ENCODE data around the gene SDR39U1.

Gene SDR39U1

DNA sequence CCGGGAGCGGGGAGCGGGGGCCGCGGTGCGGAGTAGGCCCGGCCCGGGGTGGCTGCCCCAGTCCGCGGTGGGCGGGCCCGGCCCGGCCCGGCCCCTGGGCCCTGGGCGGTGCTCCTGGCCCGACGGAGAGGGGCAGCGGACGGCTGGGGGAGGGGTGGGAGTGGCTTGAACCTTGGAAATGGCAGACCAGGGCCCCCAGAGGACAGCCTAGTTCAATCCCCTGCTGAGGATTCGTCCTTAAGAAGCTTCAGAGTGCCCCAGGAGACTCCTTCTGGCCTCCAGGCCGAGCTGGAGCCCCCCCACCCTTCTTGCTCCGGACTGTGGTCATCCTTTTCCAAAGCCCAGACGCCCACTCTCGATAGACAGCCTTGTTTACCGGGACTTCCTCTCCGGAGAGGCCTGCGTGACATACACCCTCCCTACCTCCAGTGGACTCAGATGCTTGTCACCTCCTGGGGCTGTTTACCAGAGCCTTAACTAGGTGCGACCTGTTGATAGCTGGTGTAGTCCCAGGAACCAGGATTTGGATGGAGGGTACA lies 12.4 kb downstream of the SDR39U1 start:
- DNase-seq (ENCODE audit: low read depth, low spot score), result no peak

DNA sequence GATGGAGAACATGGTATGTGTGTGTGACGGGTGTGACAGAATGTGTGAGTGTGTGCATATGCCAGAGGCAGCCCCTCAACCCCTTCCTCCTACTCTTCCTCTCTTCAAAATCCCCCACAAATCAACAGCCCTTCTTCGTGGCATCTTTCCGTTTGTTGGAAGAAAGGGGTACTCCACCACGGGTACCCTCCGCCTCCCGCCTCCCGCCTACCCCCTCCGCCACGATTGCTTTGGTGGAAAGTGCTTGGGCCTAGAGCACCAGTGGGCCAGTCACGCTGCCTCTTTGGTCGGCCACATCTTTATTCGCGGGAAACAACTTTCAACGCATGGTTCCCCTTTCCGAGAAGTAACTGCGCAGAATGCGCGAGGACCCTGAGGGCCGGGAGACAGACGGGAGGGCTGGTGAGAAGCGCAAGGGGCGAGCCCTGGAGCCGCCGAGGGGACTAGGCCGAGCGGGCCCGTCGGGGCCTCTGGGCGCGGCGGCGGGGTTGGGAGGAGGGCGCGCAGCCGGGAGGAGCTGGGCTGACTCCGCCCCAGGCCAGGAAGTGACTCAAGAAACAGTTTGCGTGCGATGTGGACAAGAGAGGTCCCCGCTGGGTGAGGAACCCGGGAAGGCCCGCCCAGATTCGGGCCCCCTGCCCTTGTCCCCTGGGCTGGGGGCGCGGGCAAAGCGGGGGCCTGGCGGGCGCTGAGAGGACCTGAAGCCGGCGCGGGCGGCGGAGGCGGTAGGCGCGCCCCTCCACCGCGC lies 13.0 kb downstream of the SDR39U1 start, which contains the start of the genes CBLN3 and KHNYN:
CBLN3 (minus strand) TSS at position 274 of the 748 bp plus-strand sequence. CDS start 614 bp downstream, outside the sequence.
KHNYN (plus strand) TSS at position 560 of the 748 bp plus-strand sequence. CDS start 777 bp downstream, outside the sequence.
- DNase-seq (ENCODE audit: low read depth, low spot score), result no peak

DNA sequence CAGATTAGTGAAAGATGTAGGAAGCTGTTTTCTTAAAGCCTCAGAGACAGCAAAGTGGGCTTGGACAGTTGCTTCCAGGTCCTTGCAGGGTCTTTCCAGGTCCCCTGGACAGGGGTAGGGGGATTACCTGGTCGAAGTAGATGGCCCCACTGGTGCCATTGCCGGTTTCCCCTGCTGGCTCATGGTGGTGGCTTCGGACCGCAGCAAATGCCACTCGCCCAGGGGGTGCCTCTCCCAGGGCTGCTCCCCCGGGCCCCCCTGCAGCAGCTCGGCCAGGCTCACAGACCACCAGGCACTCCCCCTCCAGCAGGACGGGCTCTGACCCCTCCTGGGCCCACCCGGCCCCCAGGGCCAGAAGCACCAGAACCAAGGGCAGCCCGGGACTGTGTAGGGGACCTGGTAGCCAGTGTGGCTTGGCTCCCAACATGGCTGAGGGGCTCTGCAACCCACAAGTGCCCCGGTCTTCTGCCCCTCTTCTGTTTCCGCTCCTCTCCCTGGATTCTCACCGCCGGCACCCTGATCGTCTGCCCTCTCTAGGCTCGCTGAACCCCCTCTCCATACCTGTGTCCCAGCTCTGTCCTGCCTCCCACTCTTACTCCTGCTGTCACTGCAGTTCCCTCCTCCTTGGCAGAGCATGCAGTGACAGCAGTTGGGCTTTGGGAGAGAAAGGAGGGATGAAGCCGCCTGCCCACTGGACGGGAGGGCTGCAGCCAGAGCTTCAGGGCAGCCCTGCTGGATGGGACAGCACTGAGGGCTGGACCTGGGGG lies 13.8 kb downstream of the SDR39U1 start:
- DNase-seq (ENCODE audit: low read depth, low spot score), result no peak

DNA sequence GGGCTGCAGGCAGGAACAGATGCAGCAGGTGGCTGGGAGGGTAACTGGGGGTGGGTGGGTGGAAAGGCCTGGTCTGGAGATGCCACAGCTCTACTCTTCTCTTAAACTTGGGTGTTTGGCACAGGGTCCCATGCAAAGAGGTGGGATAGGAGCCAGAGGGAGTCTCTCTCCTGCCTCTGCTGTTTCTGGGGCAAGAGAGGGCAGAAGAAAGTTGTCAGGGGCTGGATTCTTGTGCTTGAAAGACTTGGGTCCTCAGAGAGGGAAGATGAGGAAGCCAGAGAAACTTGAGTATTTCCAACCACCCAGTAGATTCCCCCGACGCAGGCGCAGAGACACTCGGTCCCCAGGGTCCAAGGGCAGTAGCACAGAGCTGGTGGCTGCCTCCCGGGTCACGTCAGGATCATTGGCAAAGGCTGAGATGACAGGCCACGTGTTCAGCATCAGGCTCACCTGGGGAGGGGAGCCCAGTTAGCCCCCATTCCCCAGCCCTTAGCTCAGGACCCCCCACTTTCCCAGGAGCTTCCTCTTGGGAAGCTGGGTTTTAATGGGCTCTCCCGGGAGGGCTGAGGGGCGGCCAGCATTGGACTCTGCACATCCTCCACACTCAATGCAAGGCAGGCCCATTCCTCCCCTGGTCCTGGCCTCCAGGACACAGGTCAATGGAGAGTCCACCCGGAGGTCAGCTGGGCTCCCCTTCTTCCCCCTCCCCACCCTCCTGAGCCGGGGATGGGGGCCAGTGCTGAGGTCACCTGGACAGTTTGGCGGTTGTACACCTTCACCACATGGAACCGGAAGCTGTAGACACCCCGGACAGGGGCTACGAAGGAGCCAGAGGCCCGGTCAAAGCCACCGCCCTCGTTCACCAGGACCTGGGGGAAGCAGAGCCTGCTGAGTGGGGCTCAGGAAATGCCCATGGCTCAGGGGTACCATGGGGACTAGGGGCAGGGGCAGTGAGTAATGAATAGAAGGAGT lies 14.8 kb downstream of the SDR39U1 start:
- DNase-seq (ENCODE audit: low read depth, low spot score), result no peak

DNA sequence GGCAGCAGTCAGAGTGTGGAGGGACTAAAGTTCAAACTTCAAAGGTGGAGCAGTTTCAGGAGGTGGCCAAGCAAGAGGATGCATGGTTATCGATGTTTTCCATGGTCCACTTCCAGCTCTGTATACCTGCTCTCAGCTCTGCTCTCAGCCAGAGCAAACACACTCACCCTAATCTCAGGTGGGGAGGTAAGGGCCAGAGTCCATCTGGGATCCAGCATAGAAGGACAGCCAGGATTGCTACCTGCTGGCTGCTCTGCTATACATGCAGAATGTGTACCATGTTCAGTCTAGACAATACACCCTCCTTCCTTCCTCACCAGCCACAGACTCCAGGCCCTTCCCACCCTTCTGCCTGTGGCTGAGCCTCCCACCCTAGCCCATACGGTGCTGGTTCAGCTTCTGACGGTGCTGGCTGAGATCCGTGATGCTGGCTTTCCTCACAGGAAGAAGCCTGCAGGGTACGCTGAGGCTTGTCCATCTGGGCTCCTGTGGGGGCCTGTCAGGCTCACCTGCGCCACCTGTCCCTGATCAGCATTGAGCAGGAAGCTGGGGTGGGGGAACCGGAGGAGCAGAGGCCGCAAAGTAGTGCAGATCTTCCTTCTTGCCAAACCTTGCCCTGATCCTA lies 15.6 kb downstream of the SDR39U1 start:
- DNase-seq (ENCODE audit: low read depth, low spot score), result no peak

DNA sequence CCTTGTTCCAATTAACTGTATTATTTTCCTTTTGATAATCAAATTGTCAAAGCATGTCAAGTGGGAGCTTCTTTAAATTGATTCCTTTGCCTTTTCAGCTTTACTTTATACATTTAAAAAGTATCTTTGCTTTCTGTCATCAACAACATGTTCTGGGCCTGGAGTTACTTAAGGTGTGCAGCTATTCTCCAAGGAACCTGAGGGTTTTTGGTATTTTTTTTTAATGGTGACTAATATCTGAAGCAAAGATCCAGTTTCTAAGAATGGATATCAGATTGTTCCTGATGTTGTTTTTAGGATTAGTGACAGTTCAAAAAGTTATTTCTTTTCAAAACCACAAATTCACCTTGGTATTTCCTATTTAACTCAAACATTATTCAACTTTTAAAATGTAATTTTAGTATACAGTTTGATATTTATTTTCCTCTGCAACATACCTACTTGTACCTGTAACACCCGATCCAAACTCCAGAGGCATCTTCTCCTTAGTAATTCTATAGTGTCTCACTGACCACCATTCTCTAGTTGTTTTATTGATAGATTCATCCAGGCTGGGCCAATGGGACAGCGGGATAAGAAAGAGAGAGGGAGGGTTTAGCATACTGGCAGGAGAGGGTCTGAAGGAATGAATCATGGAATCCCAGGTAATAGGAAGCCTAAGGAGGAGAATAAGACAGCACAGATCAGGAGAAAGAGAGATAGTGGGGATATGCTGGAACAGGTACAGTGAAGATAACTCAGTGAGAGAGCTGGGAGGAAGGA lies 16.2 kb downstream of the SDR39U1 start:
- no peak for DNase-seq (ENCODE audit: low read depth, low spot score)

DNA sequence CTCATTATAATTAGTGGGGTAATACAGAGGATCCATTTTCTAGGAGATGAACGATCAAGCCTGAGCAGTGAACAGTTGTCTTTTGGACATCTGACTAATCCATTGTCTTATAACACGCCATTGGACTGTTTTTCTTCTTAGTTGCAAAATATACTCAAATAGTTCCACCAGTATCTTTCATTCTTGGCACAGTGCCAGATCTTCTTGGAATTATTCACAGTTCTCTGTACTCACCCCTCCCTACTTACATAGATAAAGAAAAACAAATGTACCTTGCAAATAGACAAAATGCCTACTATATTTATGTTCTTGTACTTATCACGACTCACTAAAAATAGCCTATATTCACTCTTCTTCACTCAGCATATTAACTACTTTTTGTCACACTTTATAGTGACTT lies 16.9 kb downstream of the SDR39U1 start:
- no peak for DNase-seq (ENCODE audit: low read depth, low spot score)

DNA sequence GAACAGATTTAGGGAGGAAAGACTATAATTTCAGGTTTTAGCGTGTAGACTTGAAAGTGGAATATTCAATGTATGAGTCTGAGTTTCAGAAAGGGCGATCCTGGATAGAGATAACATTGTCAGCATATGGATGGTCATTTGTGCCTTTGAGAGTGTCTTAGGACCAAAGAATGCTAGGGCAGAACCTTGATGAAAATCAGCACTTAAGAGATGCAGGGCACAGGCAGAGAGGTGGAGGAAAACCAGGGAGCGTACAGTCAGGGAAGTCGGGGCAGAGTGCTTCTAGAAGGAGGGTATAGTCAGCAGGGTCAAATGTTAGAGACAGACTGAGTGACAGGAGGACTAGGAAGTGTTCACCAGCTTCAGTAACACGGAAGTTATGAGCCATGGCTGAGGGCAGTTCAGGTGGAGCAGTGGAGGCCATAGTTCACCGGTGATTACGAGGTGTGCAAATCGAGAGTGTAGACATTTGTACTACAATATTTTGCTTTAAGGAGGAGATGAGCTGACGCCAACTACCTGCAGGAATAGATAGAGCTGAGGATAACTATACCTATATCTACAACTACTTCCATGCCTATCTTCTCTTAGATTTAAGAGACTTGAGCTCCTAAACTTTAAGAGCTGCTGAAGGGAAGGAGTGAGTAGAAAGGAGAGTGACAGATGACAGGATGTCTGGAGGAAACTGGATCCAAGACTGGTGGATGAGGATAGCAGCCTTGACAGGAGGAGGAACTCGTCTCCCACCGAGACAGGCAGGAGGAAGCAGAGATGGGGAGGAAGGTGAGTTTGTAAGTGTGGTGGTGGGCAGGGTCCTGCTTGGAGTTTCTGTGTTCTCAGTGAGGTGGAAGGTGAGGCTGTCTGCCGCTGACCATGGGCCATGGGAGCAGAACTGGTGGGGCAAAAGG lies 19.6 kb downstream of the SDR39U1 start:
- no peak for DNase-seq (ENCODE audit: low read depth, low spot score)

DNA sequence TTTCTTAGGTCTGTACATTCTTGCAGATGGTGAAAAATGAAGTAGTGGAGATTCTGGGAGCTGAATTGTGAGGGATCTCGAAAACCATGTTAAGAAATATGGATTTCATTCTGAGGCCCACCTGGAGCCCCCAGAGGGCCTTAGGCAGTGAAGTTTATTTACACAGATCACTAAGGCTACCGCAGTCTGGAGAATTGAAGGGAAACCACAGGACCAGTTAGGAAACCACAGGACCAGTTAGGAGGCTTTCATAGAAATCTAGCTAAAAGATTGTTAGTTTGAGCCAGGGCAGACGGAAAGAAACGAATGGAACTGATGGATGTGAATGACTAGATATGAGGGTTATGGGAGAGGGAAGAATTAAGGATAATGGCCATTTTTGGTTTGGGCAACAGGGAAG lies 20.3 kb downstream of the SDR39U1 start:
- no peak for DNase-seq (ENCODE audit: low read depth, low spot score)

DNA sequence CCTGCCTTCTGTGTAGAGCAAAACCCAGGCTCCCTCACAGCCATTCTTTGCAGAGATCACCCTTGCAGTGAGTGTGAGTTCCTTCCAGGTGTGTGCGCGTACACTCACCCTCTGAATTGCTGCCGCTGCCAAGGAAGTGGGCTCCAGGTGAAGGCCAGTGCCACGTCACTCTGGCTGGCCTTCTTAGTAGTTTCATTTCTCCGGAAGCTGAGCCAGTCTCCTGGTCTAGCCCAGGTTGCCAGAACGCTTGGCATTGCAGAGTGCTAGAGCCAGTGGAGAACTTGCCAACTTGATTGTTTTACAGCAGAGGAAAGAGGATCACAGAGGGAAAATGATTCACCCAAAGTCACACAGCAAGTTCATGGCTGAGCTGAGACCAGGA lies 24.1 kb downstream of the SDR39U1 start:
- DNase-seq (ENCODE audit: low read depth, low spot score), result no peak

DNA sequence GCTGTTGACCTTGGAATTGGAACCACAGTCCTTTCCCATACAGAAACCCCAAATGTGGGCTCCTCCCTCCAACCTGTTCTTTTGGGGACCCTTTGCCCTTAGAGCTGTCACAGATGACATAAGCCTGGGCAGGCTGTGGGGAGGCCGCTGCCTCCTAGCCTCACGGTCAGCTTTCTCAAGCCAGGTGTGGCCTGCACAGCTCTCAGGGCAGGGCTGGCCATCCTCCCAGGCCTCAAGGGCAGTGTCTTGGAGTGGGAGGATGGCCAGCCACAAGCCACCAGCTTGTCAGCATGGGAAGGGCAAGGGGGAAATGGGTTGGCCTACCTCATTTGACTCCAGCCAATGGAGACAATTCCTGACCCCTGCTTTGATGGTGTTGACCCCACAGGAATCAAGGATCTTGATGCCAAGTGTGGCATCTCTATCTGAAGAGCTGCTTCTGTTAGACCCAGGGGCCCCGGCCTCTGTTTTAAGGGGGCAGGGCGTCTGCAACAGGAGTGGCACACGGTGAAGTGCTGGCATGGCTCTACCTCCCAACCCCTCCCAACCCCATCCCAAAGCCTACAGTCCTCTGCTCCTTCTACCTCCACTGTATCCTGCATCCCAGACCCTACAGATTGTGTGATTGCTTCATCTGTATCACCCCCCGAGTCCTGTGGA lies 24.6 kb downstream of the SDR39U1 start:
- no peak for DNase-seq (ENCODE audit: low read depth, low spot score)

DNA sequence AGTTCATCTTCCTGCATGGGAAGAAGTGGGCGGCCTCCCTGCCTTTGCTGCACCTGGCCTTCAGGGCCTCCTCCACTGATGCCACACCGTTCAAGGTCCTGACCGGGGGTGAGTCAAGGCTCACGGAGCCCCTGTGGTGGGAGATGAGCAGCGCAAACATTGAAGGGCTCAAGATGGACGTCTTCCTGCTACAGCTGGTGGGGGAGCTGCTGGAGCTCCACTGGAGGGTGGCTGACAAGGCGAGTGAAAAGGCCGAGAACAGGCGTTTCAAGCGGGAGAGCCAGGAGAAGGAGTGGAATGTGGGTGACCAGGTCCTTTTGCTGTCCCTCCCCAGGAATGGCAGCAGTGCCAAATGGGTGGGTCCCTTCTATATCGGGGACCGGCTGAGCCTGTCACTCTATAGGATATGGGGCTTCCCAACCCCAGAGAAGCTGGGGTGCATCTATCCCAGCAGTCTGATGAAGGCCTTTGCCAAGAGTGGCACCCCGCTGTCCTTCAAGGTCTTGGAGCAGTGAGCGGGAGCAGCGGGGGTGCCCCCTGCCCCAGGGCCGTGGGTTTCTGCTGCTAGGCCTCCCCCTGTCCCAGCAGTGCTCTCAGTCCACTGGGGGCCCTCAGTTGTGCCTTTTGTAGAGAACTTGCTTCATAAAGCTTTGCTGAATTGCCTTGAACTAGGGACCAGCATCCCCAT lies 25.5 kb downstream of the SDR39U1 start:
- DNase-seq (ENCODE audit: low read depth, low spot score), result no peak

DNA sequence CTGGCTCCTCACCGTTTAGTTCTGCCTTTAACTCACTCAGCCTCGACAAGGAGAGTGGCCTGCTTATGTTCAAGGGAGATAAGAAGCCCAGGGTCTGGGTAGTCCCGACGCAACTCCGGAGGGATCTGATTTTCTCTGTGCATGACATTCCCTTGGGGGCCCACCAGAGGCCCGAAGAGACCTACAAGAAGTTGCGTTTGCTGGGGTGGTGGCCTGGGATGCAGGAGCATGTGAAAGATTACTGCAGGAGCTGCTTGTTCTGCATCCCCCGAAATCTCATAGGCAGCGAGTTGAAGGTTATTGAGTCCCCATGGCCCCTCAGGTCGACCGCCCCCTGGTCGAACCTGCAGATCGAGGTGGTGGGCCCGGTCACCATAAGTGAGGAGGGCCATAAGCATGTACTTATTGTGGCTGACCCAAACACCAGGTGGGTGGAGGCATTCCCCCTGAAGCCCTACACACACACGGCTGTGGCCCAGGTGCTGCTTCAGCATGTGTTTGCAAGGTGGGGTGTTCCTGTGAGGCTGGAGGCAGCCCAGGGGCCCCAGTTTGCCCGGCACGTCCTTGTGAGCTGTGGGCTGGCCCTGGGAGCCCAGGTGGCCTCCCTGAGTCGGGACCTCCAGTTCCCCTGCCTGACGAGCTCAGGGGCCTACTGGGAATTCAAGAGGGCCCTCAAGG lies 26.2 kb downstream of the SDR39U1 start:
- DNase-seq (ENCODE audit: low read depth, low spot score), result no peak

DNA sequence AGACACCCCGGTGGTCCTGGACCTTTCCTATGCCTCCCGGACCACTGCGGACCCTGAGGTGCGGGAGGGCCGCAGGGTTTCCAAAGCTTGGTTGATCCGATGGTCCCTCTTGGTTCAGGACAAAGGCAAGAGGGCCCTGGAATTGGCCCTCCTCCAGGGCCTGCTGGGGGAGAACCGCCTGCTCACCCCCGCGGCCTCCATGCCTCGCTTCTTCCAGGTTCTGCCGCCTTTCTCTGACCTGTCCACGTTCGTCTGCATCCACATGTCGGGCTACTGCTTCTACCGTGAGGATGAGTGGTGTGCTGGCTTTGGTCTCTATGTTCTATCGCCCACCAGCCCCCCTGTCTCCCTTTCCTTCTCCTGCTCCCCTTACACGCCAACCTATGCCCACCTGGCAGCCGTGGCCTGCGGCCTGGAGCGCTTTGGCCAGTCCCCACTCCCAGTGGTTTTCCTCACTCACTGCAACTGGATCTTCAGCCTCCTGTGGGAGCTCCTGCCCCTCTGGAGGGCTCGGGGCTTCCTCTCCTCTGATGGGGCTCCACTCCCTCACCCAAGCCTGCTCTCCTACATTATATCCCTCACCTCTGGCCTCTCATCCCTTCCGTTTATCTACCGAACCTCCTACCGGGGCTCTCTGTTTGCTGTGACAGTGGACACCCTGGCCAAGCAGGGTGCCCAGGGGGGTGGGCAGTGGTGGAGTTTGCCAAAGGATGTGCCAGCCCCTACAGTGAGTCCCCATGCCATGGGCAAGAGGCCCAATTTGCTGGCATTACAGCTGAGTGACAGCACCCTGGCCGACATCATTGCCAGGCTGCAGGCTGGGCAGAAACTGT lies 26.9 kb downstream of the SDR39U1 start:
- DNase-seq (ENCODE audit: low read depth, low spot score), result no peak

DNA sequence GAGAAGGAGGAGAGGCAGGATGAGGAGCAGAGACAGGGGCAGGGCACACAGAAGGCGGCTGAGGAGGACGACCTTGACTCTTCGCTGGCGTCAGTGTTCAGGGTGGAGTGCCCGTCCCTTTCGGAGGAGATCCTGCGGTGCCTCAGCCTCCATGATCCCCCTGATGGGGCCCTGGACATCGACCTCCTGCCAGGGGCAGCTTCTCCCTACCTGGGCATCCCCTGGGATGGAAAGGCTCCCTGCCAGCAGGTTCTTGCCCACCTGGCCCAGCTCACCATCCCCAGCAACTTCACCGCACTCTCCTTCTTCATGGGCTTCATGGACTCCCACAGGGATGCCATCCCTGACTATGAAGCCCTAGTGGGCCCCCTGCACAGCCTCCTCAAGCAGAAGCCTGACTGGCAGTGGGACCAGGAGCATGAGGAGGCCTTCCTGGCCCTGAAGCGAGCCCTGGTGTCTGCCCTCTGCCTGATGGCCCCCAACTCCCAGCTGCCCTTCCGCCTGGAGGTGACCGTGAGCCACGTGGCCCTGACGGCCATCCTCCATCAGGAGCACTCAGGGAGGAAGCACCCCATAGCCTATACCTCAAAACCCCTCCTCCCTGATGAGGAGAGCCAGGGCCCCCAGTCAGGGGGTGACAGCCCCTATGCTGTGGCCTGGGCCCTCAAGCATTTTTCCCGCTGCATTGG lies 27.7 kb downstream of the SDR39U1 start:
- DNase-seq (ENCODE audit: low read depth, low spot score), result no peak

DNA sequence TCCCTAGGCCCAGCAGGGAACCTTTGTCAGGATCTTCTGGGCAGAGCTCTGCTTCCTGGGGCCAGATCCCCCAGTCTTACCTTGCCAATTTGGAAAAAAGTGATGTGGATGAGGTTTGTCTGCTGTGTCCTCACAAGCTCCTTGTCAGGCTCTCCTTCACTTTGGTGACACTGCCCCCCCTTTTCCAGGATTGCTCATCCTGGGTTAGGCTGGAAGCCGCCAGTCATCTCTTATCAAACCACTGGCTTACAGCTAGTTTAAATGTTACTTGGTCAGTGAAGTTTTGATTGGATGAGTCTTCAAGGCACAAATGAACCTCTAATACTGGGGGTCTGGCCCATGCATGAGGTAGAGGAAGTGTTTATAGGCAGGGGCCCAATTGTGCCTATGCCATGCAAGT lies 28.5 kb downstream of the SDR39U1 start:
- no peak for DNase-seq (ENCODE audit: low read depth, low spot score)
